Astrocyte (in vitro differentiated cells and primary cell): ENCODE data around the gene NMT1.

Experiments used
- EZH2 ChIP-seq: IDR thresholded peaks from 2 replicates; pipeline ENCODE4 v1.6.1; 2012; ENCODE audit warnings: mild to moderate bottlenecking, low read length, inconsistent platforms; ENCODE audit not compliant: insufficient read depth
- TF ChIP-seq, protein P1 (sequence below): IDR thresholded peaks from 2 replicates; pipeline ENCODE4 v1.5.1; 2011; ENCODE audit warnings: low read depth, mild to moderate bottlenecking, inconsistent platforms, low read length, moderate library complexity; ENCODE audit not compliant: insufficient read depth

GRCh38 chr17:45148183-45149036 lies 87.3 kb downstream of the NMT1 start, which contains the start of gene HEXIM1:
- TF ChIP-seq, protein P1, sequence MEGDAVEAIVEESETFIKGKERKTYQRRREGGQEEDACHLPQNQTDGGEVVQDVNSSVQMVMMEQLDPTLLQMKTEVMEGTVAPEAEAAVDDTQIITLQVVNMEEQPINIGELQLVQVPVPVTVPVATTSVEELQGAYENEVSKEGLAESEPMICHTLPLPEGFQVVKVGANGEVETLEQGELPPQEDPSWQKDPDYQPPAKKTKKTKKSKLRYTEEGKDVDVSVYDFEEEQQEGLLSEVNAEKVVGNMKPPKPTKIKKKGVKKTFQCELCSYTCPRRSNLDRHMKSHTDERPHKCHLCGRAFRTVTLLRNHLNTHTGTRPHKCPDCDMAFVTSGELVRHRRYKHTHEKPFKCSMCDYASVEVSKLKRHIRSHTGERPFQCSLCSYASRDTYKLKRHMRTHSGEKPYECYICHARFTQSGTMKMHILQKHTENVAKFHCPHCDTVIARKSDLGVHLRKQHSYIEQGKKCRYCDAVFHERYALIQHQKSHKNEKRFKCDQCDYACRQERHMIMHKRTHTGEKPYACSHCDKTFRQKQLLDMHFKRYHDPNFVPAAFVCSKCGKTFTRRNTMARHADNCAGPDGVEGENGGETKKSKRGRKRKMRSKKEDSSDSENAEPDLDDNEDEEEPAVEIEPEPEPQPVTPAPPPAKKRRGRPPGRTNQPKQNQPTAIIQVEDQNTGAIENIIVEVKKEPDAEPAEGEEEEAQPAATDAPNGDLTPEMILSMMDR: no peak
- TF ChIP-seq EZH2: no peak
